Fibroblast of gingiva (primary cell): ENCODE measurements around the gene MOV10L1.

ENCODE experiments used
- DNase-seq: peaks from one replicate; pipeline ENCODE4 v3.0.0-alpha.2; 2011; ENCODE audit warnings: low read depth

The MOV10L1 gene

DNA sequence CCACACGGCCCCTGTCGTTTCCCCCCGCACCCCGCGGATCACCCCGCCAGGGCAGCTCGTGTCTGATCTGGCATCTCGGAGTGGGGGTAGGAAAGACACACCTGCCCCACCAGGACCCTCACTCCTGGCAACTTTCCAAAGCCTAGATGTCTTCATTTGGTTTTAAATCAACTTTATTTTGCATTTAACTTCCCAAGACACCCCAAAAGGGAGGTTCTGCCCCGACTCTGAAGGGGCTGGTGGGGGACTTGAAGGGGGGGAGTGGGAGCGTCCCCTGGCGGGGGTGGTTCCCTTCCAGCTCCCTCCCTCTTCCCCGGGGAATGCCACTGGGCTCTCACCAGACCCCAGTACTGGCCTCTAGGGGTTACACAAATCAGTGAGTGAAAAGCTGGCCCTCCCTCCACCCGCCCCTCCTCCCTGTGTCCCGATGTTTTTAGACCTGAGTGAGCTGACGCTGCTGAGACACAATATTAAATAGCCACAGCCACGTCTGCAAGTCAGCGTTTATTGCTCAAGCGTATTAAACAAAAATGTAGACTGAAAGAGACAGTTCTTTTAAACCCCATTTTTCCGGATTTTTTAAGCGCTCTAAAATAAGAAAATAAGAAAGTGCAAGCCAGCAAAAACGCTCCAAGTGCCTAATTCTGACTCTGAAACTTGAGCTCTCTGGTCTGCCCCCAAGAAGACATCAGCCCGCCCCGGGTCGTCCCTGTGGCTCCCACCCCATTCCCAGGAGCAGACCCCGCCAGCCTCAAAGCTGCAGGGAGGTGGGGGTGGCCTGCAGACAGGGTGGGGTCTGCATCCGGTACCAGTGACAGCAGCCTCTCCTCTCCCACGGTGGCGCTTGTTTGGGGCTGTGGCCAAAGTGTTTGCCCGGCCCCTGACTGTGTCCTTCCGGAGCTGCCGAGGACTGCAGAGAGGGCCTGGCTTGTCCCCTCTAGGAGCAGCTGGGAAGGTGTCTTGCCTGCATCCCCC, 30.6 kb upstream of the MOV10L1 start:
- peak; percentile 34 for DNase-seq

DNA sequence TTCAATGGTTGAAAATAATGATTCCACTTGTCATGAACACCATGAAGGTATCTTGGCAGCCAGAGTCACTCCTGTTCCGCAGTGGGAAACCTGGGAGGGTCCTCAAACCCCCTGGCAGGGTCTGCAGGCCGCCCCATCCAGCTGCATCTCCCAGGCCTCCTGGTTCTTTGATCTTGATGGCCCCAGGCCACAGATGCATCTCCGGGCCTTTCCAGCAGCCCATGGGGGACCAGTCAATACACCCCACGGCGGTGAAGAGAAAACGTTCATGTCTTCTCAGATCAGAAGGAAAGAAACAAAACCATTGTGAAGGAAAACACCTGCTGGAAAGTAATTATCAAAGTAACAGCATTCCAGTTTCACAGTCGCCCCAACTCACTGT, 29.9 kb upstream of the MOV10L1 start:
- no peak for DNase-seq

- no peak for DNase-seq
Measured at GRCh38 chr22:50060441-50061140, 29.2 kb upstream of the MOV10L1 start.

- DNase-seq: no peak
Measured at GRCh38 chr22:50061141-50061823, 28.5 kb upstream of the MOV10L1 start.

GRCh38 chr22:50061824-50062355, 27.9 kb upstream of the MOV10L1 start:
- DNase-seq: no peak

GRCh38 chr22:50062509-50063135, 27.2 kb upstream of the MOV10L1 start:
- no peak for DNase-seq

DNA sequence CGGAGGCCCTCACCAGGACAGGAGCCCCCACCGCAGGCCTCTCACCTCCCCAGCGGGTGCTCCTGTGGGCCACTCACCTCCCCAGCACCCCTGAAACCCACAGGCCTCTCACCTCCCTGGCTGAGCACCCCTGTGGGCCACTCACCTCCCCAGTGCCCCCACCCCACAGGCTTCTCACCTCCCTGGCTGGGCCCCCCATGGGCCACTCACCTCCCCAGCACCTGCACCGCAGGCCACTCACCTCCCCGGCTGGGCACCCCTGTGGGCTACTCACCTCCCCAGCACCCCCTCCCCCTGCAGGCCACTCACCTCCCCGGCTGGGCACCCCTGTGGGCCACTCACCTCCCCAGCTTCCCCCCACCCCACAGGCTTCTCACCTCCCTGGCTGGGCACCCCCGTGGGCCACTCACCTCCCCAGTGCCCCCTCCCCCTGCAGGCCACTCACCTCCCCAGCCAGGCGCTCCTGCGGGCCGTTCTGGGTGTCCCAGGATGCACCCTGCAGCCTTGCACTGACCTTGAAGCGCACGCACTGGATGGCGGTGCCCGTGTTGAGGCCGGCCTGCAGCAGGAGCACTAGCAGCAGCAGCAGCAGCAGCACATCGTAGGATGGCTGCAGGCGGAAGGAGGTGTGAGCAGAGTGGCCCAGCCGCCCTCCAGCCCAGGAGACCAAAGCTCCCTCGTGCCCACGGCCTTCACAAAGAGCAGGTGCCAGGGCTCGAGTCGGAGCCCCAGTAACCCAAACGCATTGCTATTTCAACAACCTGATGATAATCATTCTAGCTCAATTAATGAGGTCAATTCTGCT, 26.0 kb upstream of the MOV10L1 start:
- no peak for DNase-seq

GRCh38 chr22:50064453-50064852, 25.4 kb upstream of the MOV10L1 start:
- no peak for DNase-seq

DNA sequence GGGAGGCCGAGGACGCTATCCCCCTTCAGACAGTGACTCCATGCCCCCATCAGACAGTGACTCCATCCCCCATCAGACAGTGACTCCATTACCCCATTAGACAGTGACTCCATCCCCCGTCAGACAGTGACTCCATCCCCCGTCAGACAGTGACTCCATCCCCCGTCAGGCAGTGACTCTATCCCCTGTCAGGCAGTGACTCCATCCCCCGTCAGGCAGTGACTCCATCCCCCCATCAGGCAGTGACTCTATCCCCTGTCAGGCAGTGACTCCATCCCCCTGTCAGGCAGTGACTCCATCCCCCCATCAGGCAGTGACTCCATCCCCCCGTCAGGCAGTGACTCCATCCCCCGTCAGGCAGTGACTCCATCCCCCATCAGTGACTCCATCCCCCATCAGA, 22.6 kb upstream of the MOV10L1 start:
- DNase-seq: no peak

DNA sequence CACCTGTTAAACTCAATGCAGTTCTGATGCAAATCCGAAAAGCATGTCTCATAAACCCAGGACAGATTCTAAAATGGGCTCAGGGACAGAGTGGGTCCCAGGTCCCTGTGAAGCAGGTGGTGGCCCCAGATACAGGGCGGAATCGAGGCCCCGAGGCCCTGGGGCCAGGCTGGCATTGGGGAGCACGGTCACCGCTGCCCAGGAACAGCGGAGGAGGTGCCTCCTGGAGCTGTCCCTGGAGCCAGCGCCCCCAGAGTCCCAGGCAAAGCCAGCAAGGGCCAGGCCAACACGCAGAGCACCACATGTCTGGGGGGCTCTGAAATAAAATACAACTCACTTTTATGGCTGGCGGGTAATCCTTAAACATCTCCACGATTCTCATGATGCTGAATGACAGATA, 21.7 kb upstream of the MOV10L1 start:
- DNase-seq: no peak

DNA sequence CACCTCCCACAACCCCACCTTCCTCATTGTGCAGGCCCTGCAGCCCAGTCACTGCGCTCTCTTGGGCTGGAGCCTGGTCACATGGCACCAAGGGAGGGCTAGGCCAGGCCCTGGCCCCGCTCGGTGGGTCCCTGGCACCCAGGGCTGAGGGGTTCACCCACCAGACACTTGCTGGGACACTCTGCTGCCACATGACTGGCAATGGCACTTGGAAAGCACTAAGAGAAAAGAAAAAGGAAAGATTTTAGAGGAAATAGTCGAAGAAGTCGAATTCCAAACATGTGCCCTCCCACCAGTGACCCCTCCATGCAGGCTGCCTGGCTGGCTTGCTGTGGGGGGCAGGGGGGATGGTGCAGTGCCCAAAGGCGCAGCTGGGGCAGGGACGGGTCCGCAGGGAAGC, 19.4 kb upstream of the MOV10L1 start:
- no peak for DNase-seq

DNA sequence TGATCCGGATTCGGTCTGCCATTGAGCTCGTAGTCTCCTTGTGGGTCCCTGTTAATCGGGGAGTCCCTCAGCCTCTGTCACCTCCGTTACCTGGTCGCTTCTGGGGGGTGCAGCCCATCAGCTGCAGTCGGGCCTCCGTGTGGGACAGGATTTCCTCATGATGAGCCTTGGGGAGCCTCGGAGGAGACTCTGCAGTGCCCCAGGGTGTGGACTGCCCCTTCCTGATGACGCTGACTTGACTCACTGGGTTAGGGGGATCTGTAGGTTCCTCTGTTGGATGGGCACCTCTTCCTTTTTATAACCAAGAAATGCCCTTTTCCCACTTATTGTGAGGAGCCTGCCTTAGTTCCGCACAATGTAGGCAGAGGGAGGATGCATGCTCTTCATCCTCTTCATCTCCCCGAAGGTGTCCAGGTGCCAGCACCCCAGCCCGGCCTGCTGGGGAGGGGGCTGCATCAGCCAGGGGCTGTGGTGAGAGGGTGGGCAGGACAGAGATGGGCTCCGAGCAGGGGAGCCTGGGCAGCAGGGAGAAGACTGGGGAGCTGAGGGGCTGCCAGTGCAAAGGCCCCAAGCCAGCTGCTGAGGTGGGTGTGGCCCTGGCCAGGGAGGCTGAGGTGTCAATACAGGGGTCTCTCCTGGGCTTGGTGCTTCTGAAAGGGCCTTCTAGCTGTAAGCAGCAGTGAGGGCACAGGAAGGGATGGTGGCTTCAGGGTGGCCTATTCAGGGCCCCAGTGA, 18.2 kb upstream of the MOV10L1 start:
- DNase-seq: no peak

DNA sequence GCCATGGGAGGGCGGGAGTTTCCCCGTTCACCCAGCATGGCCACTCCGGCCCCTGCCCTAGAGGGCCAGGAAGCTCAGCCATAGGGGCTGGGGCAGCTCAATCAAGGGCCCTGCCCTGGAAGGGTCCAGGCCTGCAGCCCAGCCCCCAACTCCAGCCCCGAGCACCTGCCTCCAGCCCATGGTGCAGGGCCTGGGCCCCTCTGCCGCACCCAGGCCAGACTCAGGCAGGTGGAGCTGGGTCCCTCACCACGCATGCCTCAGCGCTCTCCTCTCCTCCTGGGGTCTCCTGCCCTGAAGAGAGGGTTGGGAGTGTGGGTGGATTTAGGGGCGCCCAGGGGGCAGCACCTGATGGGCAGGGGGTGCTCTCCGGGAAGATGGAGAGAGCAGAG, 17.6 kb upstream of the MOV10L1 start:
- no peak for DNase-seq

DNA sequence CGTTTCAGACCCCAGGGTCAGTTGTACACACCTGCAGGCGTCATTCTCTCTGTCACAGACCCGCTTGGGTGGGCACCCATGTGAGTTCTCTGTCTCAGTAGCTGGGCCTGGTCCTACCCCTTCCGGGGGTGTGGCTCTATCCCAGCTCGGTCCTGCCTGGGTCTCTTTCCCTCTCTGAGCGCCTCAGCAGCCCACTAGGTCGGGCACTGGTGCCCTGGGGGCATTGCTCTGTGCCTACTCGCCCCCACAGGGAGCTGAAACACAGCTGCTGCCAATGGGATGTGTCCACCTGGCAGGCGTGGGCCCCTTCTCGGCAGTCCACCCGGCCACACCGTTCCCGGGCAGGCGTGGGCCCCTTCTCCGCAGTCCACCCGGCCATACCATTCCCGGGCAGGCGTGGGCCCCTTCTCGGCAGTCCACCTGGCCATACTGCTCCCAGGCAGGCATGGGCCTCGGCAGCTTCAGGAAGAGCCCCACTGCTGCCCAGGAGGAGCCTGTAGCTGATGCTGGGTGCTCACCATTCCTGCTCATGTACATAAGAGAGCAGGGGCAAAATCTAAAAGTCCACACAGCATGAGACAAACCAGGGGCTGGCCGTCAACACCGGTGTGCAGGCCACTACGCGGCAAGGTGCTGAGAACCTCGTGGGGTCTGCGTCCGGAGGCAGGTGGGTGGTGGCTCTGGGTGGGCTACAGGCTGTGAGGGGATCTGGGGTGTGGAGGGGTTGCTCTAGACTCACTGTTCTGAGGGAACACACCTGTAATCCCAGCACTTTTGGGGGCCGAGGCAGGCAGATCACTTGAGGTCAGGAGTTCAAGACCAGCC, 16.9 kb upstream of the MOV10L1 start:
- no peak for DNase-seq

DNA sequence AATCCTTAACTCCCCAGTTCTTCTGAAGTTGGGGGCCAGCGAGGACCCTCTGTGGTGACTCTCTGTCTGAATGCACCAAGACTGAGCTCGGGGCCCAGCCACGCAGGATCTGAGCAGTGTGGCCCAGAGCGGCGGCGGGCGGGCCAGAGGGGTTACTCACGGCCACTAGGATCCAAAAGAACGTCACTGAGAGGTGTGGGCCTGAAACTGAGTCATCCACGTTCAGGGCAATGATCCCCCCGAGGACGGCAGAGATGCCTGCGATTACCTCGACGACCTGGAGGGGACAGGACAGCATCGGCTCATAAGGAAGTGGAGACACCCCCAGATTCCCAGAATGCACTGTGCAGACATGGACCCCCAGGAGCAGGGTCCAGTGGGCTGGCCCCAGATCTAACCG, 15.8 kb upstream of the MOV10L1 start:
- no peak for DNase-seq

DNA sequence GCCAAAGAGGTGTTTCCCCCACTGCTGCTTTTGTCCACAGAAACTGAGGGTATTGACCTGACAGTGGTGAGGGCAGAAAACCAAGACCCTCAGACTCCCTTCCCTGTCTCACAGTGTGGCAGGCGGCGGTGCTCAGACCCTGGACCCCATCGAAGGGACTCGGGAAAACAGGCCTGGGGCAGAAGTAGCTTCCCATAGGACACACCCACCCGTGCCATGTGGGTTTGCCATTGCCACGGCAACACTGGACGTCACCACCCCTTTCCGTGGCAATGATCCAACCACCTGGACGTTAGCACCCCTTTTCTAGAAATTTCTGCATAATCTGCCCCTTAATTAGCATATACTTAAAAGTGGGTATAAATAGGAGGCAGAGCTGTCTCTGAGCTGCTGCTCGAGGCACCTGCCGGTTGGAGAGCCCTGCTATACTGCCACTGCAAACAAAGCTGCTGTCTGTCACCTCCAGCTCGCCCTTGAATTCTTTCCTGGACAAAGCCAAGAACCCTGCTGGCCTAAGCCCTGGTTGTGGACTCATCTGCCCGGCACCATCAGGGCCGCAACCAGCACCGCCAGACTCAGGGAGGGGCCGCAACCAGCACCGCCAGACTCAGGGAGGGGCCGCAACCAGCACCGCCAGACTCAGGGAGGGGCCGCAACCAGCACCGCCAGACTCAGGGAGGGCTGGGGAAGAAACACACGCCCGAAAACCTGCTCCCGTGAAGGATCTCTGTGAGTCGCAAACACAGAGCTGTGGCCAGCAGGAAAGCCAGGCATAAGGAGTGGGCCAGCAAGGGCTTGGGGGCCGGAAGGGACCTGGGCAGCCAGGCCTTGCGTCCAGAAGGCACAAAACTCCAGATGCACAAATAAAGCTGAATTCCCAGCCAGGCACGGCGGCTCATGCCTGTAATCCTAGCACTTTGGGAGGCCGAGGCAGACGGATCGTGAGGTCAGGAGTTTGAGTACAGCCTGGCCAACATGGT, 15.0 kb upstream of the MOV10L1 start:
- DNase-seq: no peak

DNA sequence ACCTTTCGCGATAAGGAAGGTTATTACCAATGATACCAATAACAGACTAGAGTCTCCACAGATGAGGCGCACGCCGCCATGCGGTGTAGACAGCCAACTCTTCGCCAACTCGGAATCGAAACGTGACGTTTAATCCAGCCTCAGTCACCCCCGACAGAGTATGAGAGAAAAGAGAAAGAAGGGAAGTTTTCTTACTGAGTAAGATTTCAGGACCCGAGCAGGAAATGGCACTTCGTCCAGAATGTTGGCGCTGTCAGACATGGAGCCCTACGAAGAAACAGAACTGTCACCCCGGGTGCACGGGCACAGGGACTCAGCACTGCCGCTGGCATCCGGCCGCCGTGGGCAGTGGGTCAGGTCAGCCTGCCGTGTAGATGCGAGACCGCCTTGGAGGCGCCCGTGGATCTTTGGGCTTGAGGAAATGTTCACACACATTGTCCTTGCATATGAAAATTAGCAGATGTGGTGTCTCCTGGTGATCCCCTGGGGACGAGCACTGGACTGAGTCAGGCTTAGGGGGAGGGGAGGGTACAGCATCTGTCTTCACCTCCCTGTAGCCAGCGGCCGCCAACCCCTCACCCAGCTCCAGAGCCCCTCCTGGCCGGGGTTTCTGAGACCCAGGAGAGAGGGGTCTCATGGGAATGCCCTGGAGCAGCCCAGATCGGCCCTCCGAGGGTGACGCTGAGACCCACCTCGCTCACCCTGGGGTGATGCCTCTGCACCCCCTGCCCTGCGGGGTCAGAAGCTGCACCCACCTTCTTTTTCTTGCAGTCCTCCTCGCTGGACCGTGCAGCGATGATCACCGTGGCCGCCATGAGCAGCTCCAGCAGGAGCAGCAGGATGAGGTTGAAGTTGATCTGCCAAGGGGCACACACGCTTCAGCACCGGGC, 12.9 kb upstream of the MOV10L1 start:
- DNase-seq: no peak
